ENCODE data around the gene EVL.

EVL gene

GRCh38 chr14:100192672-100193416 is 127.6 kb downstream of the EVL start:
- Histone ChIP-seq H3K27ac (replicated peaks) (peak overlapping the region; percentile 91), H3K27me3 (ENCODE audit: insufficient read depth, poor library complexity, severe bottlenecking) (no peaks in the 10 kb centered on the region), H3K4me3 (replicated peaks; ENCODE audit: insufficient read depth, low read length) (peak overlapping the region; percentile 40)
- TF ChIP-seq POLR2AphosphoS5 (IDR thresholded peaks at IDR 0.05; ENCODE audit: low read depth) (peak; percentile 55; the same call in 1 of the 2 replicates), REST (IDR thresholded peaks at IDR 0.05; ENCODE audit: insufficient replicate concordance, low read depth) (peak; percentile 15), GABPA (IDR thresholded peaks at IDR 0.05; ENCODE audit: low read depth) (no peak), SPI1 (IDR thresholded peaks at IDR 0.05; ENCODE audit: borderline replicate concordance, low read depth) (peak; percentile 65), CTCF (IDR thresholded peaks at IDR 0.05; ENCODE audit: insufficient read depth, low read length) (peak; percentile 48)
- peak; percentile 98 to 99 for DNase-seq (ENCODE audit: low read depth in 1 of 2, low spot score in 1 of 2)

Small RNAs within 50 kb of the gene (microRNA-seq; reads per million reads assigned to microRNA genes)
- gene MIR151B (6.3 reads per million, percentile 21 among the genes with 10 or more reads in this experiment), gene MIR342 (393 reads per million, percentile 82 among the genes with 10 or more reads in this experiment)

All from HL-60 (cell line).